ENCODE data around the gene HOXC6. TPM values are rescaled to one million over a fixed set of nuclear protein-coding genes. Genes with fewer than 3 reads are reported as not detected.

The HOXC6 gene
- total and polyA plus RNA-seq, 9 of the 15 experiments (the other 6 are each of a cell fraction or from before 2014, with no cell fraction given), result 0.06 to 4.0 (median 1.4) TPM

- TF ChIP-seq, protein P1, sequence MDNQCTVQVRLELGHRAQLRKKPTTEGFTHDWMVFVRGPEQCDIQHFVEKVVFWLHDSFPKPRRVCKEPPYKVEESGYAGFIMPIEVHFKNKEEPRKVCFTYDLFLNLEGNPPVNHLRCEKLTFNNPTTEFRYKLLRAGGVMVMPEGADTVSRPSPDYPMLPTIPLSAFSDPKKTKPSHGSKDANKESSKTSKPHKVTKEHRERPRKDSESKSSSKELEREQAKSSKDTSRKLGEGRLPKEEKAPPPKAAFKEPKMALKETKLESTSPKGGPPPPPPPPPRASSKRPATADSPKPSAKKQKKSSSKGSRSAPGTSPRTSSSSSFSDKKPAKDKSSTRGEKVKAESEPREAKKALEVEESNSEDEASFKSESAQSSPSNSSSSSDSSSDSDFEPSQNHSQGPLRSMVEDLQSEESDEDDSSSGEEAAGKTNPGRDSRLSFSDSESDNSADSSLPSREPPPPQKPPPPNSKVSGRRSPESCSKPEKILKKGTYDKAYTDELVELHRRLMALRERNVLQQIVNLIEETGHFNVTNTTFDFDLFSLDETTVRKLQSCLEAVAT (IDR thresholded peaks at IDR 0.05), result 0 out of 4 replicates have a peak, but pooled peaks of 1 of the 2 experiments have one; percentile 0
- TF ChIP-seq POLR3A (IDR thresholded peaks at IDR 0.05; ENCODE audit: borderline replicate concordance, extremely low read depth, insufficient read depth, insufficient read length), result no peak
- TF ChIP-seq ZSCAN29 (IDR thresholded peaks at IDR 0.05), result no peak
- no peak for TF ChIP-seq HDAC2 (IDR thresholded peaks at IDR 0.05)
- TF ChIP-seq KLF16 (IDR thresholded peaks at IDR 0.05), result no peak
- no peak for TF ChIP-seq NFYB (IDR thresholded peaks at IDR 0.05; ENCODE audit: extremely low read depth, insufficient read length)
- TF ChIP-seq GTF2F1 (IDR thresholded peaks at IDR 0.05; ENCODE audit: low read depth, low read length), result no peak
- TF ChIP-seq PCBP1 (IDR thresholded peaks at IDR 0.05; ENCODE audit: low read depth, low read length, poor library complexity, severe bottlenecking), result peak; percentile 69
- TF ChIP-seq EGR1 (conservative IDR thresholded peaks at IDR 0.05), result peak; percentile 50
Observed at GRCh38 chr12:53985994-53986685, 42.1 kb upstream of the HOXC6 start (continued).
